NCI-H226 (cell line): ENCODE data around the gene AJM1.

Experiments
- DNase-seq: peaks from one replicate; pipeline ENCODE4 v3.0.0-alpha.2; 2015

AJM1 gene

DNA sequence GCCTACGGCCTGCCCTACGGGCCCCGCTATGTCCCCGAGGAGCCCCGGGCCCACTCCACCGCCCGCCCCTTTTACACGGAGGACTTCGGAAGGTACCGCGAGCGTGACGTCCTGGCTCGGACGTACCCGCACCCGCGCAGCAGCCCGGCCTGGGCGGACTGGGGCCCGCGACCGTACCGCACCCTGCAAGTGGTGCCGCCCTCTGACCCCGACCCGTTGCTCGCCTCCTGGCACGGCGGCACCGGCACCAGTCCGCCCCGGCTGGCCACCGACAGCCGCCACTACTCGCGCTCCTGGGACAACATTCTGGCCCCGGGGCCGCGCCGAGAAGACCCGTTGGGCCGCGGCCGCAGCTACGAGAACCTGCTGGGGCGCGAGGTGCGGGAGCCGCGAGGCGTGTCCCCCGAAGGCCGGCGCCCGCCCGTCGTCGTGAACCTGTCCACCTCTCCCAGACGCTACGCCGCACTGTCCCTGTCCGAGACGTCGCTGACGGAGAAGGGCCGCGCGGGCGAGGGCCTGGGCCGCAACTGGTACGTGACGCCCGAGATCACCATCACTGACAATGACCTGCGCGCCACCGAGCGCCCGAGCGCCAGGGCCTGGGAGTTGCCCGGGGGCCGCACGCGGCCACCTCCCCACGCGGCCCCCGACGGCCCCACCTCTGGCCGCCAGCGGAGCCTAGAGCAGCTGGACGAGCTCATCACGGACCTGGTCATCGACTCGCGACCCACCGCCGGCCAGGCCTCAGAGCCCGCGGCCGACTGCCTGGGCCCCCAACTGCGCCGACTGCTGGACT lies 3.4 kb downstream of the AJM1 start:
- DNase-seq: no peak

DNA sequence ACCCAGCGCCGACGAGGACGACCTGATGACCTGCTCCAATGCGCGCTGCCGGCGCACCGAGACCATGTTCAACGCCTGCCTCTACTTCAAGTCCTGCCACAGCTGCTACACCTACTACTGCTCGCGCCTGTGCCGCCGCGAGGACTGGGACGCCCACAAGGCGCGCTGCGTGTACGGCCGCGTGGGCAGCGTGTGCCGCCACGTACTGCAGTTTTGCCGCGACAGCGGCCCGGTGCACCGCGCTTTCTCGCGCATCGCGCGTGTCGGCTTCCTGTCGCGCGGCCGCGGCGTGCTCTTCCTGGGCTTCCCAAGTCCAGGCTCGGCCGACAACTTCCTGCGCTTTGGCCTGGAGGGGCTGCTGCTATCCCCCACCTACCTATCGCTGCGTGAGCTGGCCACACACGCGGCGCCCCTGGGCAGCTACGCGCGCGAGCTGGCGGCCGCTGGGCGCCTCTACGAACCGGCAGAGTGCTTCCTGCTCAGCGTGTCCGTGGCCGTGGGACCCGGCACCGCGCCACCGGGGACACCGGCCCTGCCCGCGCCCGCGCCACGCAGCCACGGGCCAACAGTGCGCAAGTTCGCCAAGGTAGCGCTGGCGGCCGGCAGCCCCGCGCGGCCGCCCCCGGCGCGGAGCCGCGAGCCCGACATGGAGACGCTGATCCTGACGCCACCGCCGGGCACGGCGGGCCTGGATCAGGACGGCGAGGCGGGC lies 4.3 kb downstream of the AJM1 start:
- DNase-seq: no peak

DNA sequence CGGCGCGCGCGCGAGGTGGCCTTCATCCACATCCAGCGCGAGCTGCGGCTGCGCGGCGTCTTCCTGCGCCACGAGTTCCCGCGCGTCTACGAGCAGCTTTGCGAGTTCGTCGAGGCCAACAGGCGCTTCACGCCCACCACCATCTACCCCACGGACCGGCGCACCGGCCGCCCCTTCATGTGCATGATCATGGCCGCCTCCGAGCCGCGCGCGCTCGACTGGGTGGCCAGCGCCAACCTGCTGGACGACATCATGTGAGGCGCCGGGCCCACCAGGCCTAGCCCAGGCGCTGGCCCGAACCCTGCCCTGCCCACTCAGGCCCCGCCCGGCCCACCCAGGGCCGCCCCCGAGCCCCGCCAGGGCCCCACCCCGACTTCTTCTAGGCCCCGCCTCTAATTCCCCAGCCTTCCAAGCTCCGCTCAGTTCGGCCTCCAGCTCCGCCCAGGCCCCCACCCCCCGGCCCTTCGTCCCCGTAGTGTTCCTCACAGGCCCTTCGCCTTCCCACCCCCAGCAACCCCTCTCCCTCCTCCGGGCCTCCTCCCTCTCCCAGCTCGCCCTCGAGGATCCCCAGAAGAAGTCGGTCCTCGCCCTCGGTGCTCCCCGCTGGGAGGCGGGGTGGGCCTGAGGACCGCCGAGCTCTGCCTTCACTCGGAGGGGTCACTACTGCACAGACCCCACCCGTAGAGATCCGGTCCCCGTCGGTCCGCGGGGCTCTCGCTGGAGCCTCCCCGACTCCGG lies 5.0 kb downstream of the AJM1 start:
- DNase-seq: peak; percentile 66

DNA sequence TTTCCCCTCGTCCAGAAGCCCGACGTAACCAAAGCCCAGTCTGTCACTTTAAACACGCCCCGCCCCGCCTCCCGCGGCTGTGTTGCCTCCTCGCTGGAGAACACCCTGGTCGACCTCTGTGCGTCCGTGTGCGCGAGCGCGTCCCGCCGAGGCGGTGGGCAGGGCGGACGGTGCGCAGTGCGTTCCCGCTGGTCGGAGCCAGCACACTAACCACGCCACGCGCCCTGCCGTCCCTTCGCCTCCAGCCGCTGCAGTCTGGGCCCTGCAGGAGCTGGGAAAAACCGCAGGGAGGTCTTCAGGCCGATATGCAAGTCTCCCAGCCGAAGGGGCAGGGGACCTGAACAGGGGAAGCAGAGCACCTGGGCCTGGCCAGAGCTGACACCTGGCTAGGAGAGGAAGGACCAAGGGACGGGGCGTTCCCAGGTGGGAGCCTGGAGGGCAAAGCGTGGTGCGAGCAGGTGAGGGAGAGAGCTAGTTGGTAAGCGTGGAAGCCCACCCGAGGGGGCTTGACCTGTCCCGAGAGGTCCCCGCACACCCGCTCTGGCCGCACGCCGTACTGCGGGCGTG lies 5.6 kb downstream of the AJM1 start:
- DNase-seq: peak; percentile 87

DNA sequence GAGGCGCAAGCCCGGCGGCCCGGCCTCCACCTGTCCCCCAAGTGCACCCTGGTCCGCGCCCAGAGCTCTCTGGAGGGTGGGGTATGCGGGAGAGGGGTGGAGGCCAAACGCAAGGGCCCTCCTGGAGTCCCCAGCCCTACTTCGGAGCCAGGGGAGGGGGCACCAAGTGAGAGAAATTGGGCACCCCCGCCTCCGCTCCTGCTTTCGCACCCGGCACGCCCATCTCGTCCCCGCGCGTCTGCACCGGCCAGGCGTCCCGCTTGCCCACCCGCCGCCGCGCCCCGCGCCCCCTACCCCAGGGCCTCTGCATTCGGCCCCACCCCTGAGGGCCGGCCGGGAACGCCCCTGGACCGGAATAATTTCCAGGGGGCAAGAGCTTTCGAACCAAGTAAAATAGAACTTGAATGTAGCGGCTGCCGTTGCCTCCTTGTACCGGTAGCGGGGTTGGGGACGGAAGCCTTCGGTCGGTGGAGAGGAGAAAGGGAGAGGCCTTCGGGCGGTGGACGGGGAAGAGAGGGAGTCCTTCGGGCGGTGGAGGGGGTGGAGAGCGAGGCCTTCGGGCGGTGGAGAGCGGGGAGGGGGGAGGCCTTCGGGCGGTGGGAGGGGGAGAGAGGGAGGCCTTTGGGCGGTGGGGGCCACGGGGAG lies 6.2 kb downstream of the AJM1 start:
- DNase-seq: peak; percentile 15

DNA sequence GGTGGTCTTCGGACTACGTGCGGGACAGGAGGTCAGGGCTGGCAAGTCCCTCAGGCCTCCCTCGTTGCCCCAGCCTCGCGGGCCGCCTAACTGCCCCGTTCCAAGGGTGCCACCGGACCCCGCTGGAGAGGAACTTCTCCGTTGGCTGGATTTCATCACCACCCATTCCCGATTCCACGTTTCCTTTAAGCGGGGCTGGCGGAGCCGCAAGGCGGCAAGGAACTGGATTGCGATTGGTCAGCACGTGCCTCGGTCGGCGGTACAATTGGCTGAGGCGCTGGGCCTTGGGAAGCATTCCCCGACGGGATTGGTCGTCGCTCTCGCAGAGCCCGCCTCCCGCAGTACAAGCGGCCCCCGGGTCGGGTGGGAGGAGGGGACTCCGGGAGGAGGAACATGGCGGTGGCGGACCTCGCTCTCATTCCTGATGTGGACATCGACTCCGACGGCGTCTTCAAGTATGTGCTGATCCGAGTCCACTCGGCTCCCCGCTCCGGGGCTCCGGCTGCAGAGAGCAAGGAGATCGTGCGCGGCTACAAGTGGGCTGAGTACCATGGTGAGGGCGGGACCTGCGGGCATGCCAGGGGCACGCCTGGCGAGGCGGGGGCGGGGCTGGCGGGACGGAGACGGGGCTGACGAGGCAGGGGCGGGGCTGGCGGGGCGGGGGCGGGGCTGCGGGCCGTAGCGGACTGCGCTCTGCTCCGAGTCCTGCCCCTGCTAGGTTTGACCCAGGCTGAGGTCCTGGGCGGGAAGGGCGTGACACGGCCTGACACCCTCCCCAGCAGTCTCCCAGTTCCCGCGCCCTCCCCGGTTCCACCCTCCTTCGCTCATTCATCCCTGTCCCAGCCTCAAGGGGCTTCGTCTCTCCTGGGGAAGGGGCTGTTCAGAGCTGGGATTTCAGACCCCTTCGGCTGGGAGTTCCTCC lies 7.0 kb downstream of the AJM1 start, which contains the start of gene PHPT1:
Gene PHPT1 (plus strand): TSS at position 372 of the 922 bp plus-strand sequence. CDS start 22 bp downstream, at position 394.
- peak; percentile 97 for DNase-seq

DNA sequence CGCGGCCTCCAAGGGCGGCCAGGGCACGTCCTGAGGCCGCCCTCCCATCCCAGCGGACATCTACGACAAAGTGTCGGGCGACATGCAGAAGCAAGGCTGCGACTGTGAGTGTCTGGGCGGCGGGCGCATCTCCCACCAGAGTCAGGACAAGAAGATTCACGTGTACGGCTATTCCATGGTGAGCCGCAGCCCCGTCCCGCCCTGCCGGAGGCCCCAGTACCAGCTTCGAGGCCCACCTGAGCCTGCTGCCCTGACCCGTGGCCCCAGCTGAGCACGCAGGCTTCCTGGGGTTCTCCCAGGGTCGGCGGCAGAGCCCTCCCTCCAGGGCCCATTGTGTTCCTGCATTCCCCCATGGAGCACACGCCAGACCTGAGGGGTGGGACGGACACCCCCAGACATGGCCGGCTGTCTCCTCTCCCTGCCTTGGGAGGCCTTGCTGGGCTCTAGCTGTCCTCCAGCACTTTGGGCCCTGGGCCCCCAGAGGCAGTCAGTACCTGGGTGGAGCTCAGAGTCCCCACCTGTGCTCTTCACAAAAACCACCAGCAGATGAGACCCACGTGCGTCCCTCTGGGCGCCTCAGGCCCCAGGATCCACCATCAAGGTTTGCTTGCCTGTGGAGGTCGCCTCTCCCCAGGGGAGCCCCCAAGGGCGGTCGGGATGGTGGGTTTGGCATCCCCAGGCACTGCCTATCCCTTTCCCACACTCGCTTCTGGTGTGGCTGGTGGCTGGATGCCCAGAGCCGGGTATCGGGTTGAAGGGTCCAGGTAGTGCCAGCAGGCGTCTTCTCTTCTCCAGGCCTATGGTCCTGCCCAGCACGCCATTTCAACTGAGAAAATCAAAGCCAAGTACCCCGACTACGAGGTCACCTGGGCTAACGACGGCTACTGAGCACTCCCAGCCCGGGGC lies 7.9 kb downstream of the AJM1 start:
- DNase-seq: no peak

DNA sequence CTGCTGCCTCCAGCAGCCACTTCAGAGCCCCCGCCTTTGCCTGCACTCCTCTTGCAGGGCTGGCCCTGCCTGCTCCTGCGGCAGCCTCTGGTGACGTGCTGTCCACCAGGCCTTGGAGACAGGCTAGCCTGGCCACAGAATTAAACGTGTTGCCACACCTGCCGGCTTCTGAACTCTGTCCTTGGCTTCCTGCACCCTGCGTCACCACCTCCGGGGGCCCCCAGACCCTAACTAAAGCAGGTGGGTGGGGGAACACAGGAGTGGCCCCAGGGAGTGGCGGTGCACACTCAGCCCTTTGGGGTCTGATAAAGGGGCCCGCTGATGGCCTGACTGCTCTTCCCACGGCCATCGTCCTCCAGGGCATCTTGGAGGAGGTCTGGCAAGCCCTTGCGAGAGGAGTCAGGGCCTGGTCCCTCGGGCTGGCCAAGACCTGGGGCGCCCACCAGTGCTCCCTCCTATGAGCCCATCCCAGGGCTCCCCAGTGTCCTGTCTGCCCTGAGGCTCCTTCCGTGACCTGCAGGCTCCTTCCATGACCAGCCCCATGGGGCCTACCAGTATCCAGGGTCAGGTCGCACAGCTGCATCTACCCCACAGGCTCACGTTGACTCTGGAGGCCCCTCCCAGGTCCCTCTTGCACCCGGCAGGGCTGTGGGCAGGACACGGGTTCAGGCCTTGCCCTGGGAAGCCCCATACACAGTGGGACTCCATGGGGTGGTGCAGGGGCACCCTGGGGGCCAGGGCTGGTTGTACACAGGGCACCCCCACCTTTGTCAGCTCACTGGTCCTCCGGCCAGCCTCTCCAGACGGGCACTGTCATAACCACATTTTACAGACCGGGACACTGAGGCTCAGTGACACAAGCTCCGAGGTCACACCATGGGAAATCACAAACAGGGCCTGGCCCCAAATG lies 8.8 kb downstream of the AJM1 start:
- no peak for DNase-seq

DNA sequence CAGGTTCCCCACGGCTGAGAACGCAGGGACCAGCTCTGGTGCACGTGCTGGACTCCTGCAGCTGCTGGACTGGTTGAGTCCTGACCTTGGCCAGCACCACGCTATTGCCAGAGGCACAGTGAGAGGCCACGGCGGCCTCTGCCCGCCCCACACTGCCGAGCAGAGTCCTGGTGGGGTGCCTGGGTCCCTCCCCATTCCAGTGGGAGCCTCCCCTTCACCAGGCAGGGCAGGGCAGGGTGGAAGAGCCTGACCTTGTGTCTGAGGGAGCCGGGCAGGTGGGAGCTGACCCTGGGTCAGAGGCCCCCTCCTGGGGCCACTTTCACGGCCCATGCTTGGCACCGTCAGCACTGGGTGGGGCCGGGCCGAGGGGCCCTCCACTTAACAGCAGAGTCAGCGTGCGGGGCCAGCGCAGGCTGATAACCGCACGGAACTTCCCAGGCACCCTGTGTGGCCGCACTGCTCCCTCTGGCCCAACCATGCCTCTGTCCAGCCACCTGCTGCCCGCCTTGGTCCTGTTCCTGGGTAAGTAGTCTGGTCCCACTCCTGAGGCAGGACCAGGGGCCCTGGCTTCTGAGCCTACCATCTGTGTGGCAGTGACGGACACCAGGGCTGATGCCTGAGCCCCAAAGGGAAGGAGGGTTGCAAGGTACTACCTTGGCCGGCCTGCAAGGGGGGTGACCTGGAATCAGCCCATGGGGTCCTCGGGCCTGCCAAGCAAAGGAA lies 9.8 kb downstream of the AJM1 start, which contains the start of gene MAMDC4:
Gene MAMDC4 (plus strand): TSS at position 406 of the 723 bp plus-strand sequence. CDS start 71 bp downstream, at position 477.
- no peak for DNase-seq

DNA sequence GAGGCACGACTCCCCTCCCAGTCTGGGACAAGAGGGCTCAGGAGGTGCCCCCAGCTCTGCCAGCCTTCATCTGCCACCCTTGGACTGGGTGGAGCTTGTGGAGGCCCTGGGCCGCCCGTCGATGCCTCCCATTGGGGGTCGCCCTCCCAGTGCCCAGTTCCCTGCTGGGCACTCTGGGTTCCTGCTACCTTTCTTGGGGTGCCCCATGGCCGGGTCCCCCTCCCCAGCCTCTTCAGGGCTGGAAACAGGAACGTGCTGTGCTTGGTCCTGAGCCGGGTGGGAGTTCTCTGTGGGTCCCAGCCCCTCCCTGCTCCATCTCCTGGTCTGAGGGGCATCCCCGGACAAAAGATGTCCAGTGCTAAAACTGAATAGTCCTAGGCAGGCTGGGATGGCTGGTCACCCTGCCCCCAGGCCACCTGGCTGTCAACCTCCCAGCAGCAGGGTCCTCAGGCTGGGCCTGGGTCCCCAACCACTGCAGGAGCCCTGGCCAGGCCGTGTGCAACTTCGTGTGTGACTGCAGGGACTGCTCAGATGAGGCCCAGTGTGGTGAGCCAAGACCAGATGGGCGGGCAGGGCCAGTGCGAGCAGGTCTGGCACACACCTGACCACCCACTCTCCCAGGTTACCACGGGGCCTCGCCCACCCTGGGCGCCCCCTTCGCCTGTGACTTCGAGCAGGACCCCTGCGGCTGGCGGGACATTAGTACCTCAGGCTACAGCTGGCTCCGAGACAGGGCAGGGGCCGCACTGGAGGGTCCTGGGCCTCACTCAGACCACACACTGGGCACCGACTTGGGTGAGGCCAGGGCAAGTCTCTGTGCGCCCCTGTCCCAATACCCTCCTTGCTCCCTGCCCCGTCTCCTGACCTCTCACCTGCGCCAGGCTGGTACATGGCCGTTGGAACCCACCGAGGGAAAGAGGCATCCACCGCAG lies 10.7 kb downstream of the AJM1 start:
- DNase-seq: no peak

DNA sequence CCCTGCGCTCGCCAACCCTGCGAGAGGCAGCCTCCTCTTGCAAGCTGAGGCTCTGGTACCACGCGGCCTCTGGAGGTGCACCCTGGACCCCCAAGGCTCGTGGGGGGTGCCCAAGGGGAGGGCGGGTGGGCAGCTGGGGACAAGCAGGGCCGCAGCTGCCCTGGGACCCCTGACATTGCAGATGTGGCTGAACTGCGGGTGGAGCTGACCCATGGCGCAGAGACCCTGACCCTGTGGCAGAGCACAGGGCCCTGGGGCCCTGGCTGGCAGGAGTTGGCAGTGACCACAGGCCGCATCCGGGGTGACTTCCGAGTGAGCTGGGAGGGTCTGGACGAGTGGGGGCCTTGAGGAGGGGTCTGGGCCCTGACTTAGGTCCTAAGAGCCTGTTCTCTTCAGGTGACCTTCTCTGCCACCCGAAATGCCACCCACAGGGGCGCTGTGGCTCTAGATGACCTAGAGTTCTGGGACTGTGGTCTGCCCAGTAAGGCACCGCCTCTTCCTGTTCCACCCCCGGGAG lies 11.4 kb downstream of the AJM1 start:
- DNase-seq: no peak

DNA sequence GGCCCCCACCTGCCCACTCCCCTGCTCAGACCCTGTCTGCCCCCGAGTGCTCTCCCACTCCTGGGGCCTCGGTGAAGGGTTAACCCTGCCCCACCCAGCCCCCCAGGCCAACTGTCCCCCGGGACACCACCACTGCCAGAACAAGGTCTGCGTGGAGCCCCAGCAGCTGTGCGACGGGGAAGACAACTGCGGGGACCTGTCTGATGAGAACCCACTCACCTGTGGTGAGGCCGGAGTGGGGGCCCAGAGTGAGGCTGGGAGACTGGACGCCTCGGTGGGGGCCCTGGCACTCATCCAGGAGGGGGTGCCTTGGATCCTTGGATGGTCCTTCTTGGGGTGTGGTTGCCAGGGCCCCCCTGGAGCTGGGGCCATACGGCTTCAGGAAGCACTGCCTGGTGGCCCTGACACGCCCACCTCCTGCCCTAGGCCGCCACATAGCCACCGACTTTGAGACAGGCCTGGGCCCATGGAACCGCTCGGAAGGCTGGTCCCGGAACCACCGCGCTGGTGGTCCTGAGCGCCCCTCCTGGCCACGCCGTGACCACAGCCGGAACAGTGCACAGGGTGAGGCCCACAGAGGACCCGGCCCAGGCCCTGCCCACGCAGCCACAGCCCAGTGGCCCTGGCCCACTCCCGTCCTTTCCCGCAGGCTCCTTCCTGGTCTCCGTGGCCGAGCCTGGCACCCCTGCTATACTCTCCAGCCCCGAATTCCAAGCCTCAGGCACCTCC lies 12.0 kb downstream of the AJM1 start:
- no peak for DNase-seq

DNA sequence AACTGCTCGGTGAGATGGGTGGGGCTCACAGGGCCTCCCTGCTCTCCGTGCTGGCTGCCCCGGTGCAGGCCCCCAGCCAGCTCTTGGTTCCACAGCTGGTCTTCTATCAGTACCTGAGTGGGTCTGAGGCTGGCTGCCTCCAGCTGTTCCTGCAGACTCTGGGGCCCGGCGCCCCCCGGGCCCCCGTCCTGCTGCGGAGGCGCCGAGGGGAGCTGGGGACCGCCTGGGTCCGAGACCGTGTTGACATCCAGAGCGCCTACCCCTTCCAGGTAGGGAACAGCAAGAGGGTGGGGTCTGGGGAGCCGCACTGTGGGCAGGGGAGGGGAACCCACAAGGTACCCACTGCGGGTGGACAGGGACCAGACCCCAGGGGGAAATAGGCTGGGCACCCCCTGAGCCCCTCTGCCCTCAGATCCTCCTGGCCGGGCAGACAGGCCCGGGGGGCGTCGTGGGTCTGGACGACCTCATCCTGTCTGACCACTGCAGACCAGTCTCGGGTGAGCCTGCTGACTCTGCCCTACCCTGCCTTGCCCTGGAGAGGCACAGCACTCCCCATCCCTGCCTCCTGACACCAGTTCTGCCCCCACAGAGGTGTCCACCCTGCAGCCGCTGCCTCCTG lies 12.7 kb downstream of the AJM1 start:
- DNase-seq: no peak

DNA sequence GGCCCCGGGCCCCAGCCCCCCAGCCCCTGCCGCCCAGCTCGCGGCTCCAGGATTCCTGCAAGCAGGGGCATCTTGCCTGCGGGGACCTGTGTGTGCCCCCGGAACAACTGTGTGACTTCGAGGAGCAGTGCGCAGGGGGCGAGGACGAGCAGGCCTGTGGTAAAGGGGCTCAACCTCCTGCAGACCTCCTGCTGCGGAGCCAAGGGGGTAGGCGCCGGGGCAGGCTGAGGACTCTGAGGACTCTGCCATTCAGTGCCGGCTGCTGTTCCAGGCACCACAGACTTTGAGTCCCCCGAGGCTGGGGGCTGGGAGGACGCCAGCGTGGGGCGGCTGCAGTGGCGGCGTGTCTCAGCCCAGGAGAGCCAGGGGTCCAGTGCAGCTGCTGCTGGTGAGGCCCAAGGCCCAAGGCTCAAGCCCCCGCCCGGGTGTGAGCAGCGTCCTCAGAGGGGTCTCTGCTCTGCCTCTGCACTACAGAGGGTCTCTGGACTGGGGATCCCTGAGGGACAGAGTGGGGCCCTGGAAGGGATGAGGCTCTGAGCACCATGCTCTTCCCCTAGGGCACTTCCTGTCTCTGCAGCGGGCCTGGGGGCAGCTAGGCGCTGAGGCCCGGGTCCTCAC lies 13.3 kb downstream of the AJM1 start:
- DNase-seq: no peak

DNA sequence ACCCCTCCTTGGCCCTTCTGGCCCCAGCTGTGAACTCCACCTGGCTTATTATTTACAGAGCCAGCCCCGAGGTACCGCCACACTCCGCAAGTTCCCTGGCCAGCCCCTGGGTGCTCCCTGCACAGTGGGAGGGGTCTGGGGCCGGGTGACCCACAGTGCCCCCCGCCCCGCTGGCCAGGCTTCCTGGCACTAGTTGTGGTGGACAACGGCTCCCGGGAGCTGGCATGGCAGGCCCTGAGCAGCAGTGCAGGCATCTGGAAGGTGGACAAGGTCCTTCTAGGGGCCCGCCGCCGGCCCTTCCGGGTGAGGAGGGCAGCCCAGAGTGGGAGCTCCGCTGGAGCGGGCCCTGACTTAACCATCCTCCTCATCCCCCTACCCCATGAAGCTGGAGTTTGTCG lies 13.8 kb downstream of the AJM1 start:
- no peak for DNase-seq
